GM21447 (cell line): Measurements from ENCODE around the gene PIGP.
A peak's percentile ranks its signal among the peaks of the same experiment; 100 is the strongest.
"Not testable (repeated sequence)": the region's sequence is repeated elsewhere in the genome, so short reads cannot be mapped to it uniquely, and the experiment has no call there.

ENCODE experiments used
- ATAC-seq: cut with Tn5 transposase; IDR thresholded peaks from one replicate; pipeline ENCODE4 v1.9.1; 2021; ENCODE audit not compliant: unreplicated experiment

The PIGP gene

DNA sequence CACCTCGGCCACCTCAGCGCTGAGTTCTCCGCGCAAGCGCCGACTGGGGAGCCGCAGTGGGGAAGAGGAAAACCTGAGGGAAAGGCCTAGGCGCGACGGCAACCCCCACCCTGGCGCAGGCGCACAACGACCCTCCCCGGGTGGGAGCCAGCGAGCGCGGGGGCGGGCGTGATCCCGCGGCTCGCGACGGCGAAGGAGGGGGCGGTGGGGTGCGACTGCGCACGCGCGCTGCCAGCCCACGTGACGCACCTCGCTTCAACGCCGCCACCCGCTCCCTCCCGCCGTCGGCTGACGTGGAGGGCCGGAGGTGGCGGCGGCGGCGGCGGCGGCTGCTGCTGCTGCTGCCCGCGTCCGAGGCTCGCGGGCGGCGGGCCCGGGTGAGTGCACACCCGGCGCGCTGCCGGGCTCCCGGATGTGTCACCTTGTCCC is at the start of gene PIGP, which contains the start of gene TTC3:
PIGP (minus strand) TSS at position 84 of the 429 bp plus-strand sequence. CDS start 556 bp downstream, outside the sequence.
TTC3 (plus strand) TSS at position 267 of the 429 bp plus-strand sequence. CDS start 14,004 bp downstream, outside the sequence.
- ATAC-seq, result peak; percentile 56

GRCh38 chr21:37119421-37120218 is 46.7 kb upstream of the PIGP start:
- ATAC-seq, result no peak

DNA sequence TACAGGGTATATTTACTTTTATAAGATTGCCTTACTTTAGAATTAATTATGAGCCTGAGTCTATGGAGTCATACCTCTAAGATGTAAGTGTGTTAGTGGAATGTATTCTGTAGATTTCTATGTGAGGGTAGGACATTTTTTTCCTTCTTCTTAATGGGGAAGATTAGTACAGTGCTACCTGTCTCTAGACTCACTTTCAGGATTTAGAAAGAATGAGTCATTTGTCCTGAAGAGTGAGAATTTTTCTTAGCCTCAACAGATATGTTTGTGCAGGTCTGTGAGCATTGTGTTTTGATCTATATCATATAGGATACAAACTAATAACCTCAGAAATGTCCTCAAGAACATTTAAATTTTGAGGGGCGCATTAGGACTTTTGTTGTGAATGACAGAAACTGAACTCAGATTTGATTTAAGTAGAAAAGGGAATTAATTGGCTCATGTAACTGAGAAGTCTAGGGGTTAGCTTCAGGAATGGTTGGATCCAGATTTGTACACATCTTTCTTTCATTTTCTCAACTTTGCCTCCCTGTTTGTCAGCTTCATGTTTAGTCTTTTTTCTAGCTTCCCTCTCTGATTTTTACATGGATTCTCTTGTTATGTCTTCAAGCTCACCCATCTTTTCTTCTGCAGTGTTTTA is 45.4 kb upstream of the PIGP start:
- ATAC-seq, result no peak

- no peak for ATAC-seq
Observed at GRCh38 chr21:37117204-37117603, 44.3 kb upstream of the PIGP start.

- ATAC-seq, result not testable (repeated sequence)
Observed at GRCh38 chr21:37116459-37116858, 43.6 kb upstream of the PIGP start.

DNA sequence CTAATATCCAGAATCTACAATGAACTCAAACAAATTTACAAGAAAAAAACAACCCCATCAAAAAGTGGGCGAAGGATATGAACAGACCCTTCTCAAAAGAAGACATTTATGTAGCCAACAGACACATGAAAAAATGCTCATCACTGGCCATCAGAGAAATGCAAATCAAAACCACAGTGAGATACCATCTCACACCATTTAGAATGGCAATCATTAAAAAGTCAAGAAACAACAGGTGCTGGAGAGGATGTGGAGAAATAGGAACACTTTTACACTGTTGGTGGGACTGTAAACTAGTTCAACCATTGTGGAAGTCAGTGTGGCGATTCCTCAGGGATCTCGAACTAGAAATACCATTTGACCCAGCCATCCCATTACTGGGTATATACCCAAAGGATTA is 41.4 kb upstream of the PIGP start:
- not testable (repeated sequence) for ATAC-seq

DNA sequence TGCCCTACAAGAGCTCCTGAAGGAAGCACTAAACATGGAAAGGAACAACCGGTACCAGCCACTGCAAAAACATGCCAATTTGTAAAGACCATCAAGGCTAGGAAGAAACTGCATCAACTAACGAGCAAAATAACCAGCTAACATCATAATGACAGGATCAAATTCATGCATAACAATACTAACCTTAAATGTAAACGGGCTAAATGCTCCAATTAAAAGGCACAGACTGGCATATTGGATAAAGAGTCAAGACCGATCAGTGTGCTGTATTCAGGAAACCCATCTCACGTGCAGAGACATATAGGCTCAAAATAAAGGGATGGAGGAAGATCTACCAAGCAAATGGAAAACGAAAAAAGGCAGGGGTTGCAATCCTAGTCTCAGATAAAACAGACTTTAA is 38.2 kb upstream of the PIGP start:
- ATAC-seq, result not testable (repeated sequence)

DNA sequence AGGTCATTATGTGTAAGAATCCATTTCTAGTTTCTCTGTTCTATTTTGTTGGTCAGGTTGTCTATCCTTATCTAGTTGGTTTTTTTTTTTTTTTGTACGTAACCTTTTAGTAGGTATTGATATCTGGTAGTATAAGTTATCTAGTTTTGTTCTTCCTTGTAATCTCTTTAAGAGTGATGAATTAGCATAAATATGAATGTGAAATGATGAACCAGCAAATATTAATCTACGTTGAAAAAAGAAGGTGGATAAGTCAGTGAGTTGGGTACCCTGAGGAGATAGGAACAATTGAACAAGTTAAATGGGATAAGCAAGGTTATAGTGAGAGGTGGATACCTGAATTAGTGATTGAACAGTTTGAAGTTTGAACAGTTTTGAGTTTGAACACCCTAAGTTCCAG is 34.1 kb upstream of the PIGP start:
- ATAC-seq, result no peak

DNA sequence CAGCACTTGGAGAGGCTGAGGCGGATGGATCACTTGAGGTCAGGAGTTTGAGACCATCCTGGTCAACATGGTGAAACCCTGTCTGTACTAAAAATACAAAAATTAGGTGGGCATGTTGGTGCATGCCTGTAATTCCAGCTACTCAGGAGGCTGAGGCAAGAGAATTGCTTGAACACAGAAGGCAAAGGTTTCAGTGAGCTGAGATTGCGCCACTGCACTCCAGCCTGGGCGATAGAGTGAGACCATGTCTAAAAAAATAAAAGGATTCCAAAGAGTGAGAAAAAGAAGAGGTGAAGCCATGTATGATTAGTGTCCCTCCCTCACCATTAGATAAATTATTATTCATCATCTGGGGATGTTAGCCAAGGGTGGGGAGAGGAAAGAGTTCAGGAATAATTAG is 29.9 kb upstream of the PIGP start:
- not testable (repeated sequence) for ATAC-seq

GRCh38 chr21:37101384-37101783 is 28.5 kb upstream of the PIGP start:
- ATAC-seq, result no peak

DNA sequence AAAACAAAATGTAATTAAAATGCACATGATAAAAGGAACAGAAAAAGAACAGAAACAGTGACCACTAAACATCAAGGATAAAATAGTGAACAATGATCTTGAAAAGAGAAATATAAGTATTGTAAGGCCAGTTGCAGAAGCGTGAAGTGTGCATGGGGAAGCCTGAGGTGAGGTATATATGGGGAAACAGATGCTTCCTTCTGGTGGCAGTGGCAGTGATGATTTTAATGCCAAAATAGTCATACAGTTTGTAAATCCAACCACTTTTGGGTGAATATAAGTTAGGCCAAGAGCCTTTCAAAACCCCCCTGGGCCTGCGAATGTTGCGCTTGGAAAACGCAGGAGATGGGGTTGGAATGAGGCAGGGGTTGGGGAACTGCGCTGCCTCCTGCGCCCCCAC is 27.4 kb upstream of the PIGP start:
- ATAC-seq, result no peak

DNA sequence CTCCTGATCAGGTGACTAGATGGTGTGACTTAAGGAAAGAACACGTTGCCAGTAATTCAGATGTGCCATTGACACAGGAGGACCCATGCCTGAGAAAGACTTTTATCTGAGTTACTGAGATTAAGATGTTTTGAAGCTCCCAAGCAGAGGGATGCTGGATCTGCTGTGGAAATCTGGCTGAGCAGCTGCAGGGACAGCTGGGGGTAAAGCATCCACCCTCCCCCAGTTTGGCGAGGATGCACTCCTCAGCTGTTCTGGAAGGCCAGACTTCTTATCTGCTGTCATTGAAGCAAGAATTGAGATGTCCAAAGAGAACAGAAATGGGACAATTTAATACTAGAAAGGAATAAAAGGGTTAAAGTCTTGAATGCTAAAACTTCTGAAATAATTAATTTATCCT is 25.9 kb upstream of the PIGP start:
- no peak for ATAC-seq

DNA sequence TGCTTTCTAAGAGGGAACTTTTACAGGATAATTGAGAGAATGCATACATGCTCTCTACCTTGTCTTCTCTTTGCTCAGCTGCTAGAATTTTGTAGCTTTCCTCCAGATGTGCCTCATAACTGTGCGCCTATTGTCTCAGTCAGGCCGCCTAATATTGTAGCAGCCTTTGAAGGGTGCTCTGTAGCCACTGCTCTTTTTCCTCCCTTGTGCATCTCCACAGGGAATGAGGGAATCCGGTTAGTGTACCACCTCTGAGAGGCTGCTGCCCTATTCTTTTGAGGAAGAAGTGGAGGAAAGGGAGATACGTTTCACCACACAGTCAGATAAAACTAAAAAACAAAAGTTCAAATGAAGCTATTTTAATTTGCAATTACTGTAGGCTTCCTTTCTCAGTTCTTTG is 22.9 kb upstream of the PIGP start:
- no peak for ATAC-seq

- no peak for ATAC-seq
Observed at GRCh38 chr21:37093977-37094376, 21.1 kb upstream of the PIGP start.

DNA sequence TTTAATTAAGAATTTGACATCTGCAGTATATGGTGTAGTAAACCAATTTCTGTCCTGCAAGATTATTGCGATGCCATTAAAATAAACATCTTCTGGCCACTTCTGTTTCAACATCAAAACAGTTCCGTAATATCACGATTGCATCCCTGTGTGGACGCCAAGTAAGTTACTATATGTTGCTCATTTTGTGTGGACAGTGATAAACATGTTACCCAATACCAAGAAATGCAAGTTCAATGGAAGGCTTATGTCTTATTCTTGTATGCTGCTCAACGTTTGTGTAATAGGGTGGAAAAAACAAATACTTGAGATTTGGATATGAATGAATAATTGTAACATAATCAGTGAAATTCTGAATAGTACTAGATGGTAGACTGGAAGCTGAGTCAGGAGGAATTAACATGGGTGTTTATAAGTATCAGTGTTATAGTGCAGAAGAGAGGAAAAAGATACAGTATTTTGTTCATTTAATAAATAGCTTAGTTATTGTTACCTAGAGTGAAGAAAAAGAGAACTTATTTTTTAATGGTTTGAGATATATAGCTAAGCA is 15.4 kb upstream of the PIGP start:
- no peak for ATAC-seq

- ATAC-seq, result no peak
Observed at GRCh38 chr21:37087188-37087587, 14.3 kb upstream of the PIGP start.

GRCh38 chr21:37085726-37086125 is 12.9 kb upstream of the PIGP start:
- no peak for ATAC-seq

DNA sequence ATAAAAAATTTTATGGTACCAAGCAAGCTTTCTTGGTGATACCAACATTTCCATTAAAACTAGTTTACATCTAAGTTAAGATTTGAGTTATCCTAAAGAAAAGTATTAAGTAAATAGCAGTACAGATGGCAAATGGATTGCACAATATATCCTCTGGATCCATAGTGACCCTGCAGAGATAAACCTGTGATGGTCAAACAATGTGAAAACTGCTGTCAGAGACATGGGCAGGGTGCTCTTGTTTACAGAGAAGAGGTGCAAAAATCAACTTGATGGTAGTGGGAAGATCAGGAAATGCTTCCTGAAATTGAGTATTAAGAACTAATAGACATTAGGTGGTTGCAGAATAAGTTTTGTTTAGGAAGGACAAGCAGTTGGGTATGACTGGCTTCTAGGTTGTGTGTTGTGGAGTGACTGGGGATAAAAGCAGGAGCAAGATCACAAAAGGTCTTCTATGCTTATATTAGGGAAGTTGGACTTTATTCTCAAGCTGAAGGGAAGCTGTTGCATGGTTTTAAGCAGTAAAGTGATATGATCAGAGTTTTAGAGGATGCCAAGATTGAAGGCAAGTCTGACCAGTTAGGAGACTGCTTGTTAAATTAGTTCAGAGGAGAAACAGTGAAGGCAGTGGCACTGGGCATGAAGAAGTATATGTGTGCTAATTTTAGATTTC is 10.1 kb upstream of the PIGP start:
- ATAC-seq, result no peak

DNA sequence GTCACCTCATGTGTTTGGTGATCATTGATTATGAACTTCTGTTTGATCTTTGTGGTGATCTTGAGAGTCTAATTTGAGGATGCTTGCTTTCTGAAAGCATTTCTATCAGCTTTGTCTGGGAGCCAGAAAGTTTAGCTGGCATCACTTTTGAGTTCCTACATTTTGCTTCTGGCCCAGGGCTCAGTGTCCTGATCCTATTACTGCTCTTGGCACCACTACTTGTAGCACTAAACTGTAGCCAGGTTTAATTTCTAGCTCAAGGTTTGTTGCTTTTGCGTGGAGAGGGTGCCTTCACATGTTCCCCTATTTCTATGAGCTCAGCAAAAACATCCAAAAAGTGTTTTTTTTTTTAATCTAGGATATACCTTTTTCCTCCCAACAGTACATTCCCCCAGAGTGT is 9.5 kb upstream of the PIGP start:
- no peak for ATAC-seq

- ATAC-seq, result no peak
Observed at GRCh38 chr21:37079211-37079824, 6.4 kb upstream of the PIGP start.

DNA sequence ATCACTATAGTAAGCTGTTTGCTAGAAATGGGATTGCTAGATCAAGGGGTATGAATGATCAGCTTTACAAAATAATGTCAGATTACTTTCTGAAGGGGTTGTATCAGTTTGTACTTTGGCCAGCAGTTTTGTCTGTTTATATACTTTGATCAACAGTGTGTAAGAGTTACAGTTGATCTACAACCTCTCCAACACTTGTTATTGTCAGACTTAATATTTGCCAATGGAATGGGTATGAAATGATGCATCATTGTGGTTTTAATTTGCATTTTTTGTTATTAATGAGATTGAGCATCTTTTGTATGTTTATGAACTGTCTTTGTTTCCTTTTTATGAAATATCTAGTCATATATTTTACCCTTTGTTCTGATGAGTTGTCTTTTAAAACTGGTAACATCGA is 4.5 kb upstream of the PIGP start:
- ATAC-seq, result no peak
